AG10803 (cell line): ENCODE results near the gene CDK18.

Source experiments
- DNase-seq: peaks from one replicate; pipeline ENCODE4 v3.0.0; 2010; ENCODE audit warnings: low read depth
- H3K4me3 ChIP-seq: 2 replicates; pipeline ENCODE4 v1.5.1; 2011; ENCODE audit warnings: mild to moderate bottlenecking, low read length, control low read depth
- TF ChIP-seq, protein P1 (sequence below): conservative IDR thresholded peaks from 2 replicates; pipeline ENCODE4 v1.5.1; 2011; ENCODE audit warnings: mild to moderate bottlenecking, low read length, control low read depth, inconsistent platforms

Gene CDK18

DNA sequence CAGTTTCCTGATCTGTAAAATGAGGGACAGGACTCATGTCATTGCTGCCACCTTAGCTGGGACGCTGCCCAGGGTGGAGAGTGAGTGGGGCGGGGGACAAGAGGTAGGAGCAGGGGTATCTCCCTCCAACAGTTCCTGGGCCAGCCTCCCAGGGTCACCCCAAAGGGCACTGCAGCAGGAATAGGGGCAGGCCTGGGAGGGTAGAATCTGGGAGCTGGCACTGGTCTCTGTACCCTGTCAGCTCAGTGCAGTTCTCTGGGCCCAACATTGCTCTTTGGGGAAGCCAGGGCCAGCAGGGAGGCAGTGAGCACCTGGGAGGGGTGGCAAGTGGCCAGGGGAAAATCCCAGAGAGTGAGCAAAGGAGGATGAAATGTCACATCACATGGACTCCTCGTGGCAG lies 71.5 kb downstream of the CDK18 start:
- DNase-seq, result no peak
- no peak overlapping the region for H3K4me3 ChIP-seq
- TF ChIP-seq, protein P1, sequence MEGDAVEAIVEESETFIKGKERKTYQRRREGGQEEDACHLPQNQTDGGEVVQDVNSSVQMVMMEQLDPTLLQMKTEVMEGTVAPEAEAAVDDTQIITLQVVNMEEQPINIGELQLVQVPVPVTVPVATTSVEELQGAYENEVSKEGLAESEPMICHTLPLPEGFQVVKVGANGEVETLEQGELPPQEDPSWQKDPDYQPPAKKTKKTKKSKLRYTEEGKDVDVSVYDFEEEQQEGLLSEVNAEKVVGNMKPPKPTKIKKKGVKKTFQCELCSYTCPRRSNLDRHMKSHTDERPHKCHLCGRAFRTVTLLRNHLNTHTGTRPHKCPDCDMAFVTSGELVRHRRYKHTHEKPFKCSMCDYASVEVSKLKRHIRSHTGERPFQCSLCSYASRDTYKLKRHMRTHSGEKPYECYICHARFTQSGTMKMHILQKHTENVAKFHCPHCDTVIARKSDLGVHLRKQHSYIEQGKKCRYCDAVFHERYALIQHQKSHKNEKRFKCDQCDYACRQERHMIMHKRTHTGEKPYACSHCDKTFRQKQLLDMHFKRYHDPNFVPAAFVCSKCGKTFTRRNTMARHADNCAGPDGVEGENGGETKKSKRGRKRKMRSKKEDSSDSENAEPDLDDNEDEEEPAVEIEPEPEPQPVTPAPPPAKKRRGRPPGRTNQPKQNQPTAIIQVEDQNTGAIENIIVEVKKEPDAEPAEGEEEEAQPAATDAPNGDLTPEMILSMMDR, result no peak

DNA sequence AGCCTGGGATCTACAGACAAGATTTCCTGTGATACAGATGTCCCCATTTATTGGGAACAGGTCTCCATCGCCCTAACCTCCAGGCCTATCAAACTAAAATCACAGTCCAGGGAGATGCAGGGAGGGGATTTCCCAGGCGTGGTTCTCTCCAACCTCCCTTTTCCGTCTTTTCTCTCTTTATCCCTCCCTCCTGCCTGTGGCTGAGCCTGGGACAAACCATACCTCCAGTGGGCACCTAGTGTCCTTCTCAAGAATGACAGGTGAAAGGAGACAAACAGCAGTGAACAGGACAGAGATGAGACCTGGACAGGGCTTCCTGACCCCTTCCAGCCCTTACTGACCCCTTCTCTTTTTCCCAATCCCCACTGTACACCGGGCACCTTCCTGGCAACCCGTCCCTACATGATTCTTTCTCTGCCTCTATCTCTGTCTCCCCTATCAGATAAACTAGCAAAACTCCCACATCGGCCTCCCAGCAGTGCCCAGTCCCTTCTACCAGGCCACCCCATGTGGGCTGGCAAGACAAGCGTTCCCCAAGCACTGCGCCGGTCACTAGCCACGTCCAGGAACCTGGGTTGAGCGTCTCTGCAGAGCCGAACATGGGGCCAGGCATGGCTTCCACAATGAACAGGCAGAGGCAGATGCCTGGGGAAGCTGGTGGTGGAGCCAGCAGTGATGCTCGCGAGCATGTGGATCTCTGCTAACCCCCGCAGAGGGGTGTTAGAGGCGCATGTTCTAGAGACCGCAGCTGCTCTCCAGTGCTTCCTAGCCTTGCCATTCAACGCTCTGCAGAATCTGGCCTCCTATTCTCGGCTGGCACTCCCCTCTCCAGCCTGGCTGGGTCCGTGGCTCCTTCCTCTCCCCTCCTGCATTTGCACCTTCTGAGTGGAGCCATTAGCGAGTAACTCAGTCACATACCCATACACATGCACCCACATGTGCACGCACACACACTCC lies 72.6 kb downstream of the CDK18 start:
- H3K4me3 ChIP-seq, result no peak overlapping the region
- TF ChIP-seq, protein P1, result no peak
- DNase-seq, result no peak

DNA sequence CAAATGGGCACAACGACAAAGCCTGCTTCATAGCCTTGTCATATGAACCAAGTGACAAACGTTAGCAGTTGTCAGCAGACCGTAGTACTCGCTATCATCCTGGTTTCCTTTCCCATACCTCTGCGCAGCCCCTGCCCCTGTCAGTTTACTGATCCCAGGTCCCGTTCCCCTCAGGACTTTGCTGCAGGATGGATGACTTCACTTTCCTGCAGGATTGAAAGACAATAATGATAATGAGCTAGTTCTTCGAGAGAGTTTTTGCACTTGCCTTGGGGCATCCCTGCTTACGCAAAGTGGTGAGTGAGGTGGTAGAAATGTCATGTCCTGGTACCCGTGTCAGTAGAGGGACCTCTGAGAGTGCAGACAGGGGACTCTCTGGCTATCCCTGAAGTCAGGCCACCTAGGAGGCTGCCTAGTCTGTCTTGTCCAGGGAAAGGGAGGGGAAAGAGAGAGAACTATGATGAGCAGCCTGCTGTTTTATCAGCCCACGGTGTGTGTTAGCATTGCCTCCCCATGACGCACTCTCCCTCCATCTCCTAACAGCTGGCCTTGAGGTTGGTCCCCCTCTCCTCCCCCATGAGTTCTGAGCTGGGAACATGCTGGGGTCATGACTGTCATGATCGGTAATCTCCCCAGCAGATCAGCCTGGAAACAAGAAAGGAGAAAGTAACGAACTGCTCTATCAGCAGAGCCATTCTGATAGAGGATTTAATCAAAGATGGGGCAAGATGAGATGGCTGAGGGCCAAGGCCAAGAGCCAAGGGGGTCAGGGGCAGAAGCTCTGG lies 73.6 kb downstream of the CDK18 start:
- H3K4me3 ChIP-seq, result no peak overlapping the region
- no peak for DNase-seq
- TF ChIP-seq, protein P1, result no peak

DNA sequence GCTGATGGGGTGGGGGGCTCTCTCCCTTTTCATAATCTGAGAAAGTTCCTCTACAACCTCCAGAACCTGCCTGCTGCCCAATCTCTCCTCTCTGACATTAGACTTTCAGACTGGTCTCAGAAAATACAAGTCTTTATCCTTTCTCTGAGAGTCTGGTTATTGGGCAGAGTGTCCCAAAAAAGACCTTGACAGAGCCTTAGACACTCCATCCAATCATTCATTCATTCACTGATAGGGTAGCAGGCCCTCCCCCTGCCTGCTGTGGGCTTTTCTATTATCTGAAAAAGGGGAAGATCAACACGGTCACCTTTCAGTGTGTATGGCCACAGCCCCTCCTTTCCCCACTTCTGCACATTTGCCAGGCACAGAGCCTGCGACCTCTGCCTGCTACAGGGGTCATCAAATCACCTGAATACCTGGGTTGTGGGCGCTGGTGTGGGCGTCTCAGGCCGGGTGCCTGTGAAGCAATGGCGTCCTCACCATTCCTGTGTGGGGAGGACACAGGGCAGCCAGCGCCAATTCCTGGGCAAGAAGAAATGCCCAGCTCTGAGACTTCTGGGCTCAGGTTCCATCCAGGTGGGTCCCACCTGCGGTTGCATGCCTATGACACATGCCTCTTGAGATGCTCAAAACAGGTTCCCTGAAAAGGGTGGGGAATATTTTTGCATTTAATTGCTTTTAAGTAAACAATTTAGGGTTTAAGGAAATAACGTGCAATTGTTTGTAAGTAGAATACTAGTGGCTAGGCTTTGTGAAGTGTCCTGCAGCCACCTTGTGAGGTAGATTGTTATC lies 74.5 kb downstream of the CDK18 start:
- H3K4me3 ChIP-seq, result no peak overlapping the region
- TF ChIP-seq, protein P1, result no peak
- DNase-seq, result no peak

DNA sequence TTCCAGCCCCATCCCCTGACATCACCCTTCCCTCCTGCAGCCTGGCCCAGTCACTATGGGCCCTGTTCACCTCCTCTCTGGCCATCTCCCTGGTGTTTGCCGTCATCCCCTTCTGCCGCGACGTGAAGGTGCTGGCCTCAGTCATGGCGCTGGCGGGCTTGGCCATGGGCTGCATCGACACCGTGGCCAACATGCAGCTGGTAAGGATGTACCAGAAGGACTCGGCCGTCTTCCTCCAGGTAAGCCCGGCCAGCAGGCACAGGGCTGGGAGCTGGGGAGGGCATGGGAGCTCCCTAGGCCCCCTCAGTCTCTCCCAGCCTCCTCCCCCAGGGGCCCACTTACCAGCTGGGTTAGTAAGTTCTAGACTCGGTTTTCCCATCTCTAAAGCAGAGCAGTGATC lies 75.2 kb downstream of the CDK18 start:
- no peak overlapping the region for H3K4me3 ChIP-seq
- DNase-seq, result no peak
- TF ChIP-seq, protein P1, result no peak

DNA sequence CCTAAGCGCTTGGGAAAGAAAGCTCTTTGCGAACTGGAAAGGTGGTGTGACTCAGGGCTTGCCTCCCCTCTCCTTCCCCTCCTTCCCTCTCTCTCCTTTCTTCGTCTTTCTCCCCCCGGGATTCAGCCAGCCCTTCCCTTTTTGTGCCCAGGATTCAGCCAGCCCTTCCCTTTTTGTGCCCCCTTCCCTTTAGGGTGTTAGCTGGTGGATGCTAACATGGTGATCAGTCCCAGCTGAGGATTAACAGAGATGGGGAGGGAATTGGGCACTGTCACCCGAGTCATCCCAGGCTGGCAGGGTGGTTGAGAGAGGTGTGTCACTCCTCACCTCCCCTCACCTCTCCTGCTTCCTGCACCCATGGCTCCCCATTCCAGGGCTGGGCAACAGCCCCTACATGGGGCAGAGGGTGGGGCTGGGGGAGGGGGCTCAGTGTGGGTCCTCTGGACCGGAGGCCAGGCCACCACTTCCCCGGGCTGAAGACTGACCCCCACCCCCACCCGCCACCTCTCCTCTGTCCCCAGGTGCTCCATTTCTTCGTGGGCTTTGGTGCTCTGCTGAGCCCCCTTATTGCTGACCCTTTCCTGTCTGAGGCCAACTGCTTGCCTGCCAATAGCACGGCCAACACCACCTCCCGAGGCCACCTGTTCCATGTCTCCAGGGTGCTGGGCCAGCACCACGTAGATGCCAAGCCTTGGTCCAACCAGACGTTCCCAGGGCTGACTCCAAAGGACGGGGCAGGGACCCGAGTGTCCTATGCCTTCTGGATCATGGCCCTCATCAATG lies 75.9 kb downstream of the CDK18 start:
- no peak for DNase-seq
- no peak overlapping the region for H3K4me3 ChIP-seq
- TF ChIP-seq, protein P1, result no peak
